ENCODE results near the gene VEPH1. TPM values are rescaled to one million over a fixed set of nuclear protein-coding genes. Genes with fewer than 3 reads are reported as not detected.

The VEPH1 gene
- total RNA-seq, 1 experiment from 2014 or later = 0.32 TPM

- no peak for DNase-seq (ENCODE audit: low spot score)
- BruUV-seq (replicated peaks) = no TSS peak
- no peaks in the 10 kb centered on the region for H3K4me1 ChIP-seq (ENCODE audit: insufficient read depth, low read length, poor library complexity, severe bottlenecking)
- H3K9me3 ChIP-seq (ENCODE audit: low read depth, low read length, poor library complexity, severe bottlenecking) = no peaks in the 10 kb centered on the region
- CTCF ChIA-PET = no interaction called here
- intact Hi-C loops (cut with micrococcal nuclease; ENCODE audit: unreplicated experiment) = no loop called here
- no peaks in the 10 kb centered on the region for H3K36me3 ChIP-seq (ENCODE audit: insufficient read depth, low read length, poor library complexity, severe bottlenecking)
- TF ChIP-seq EZH2 (IDR thresholded peaks at IDR 0.05; ENCODE audit: borderline replicate concordance, low read depth, low read length, poor library complexity, severe bottlenecking) = no peak
- no peak for TF ChIP-seq CTCF (conservative IDR thresholded peaks at IDR 0.05; ENCODE audit: low read depth, low read length)
- POLR2A ChIA-PET (ENCODE audit: low non-redundant PET) = no interaction called here
- no peak overlapping the region for H3K4me3 ChIP-seq (ENCODE audit: low read depth, low read length, poor library complexity, severe bottlenecking)
- H3K27ac ChIP-seq (ENCODE audit: low read depth, low read length, poor library complexity, severe bottlenecking) = no peak overlapping the region
- peaks cover 4% of the 10 kb centered on the region for H3K27me3 ChIP-seq (replicated peaks; ENCODE audit: insufficient read depth, low read depth, low read length, poor library complexity)
Observed at GRCh38 chr3:157388976-157389375, 114.2 kb downstream of the VEPH1 start.

DNA sequence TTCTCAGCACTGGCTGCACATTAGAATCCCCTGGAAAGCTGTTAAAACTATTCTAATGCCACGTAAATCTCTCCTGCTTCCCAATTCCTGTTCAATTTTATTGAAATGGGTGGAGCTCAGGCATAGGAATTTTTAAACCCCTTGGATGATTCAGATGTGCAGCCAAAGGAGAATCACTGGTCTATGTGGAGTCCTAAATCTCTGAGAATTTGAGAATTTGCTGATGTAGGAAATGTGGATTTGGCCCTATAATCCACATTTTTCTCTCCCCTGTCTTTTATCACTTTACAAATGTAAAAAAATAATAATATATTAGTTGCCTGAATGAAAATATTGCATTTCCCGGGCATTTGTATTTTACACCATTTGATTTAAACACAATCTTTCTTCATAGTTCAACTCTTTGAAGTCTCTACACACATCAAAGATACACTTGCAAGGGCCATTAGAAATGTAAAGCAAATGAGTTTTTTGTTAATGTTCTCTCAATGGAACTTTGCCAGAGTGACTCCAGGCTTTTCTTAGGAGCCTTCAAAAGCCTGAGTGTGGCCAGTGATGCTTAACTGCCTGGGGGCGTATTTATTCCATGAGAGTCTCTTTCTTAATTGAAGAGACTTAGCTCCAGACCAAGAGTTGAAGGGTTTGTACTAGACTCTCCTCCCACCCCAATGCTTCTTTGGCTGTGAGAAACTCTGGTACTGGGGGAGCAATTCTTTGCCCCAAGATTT, 115.3 kb downstream of the VEPH1 start:
- no peak for DNase-seq (ENCODE audit: low spot score)
- H3K27me3 ChIP-seq (replicated peaks; ENCODE audit: insufficient read depth, low read depth, low read length, poor library complexity) = no peaks in the 10 kb centered on the region
- H3K9me3 ChIP-seq (ENCODE audit: low read depth, low read length, poor library complexity, severe bottlenecking) = no peaks in the 10 kb centered on the region
- ChIA-PET CTCF (no interaction called here), POLR2A (ENCODE audit: low non-redundant PET) (no interaction called here)
- no peaks in the 10 kb centered on the region for H3K4me1 ChIP-seq (ENCODE audit: insufficient read depth, low read length, poor library complexity, severe bottlenecking)
- H3K27ac ChIP-seq (ENCODE audit: low read depth, low read length, poor library complexity, severe bottlenecking) = no peak overlapping the region
- no peak for TF ChIP-seq CTCF (conservative IDR thresholded peaks at IDR 0.05; ENCODE audit: low read depth, low read length)
- no peak for TF ChIP-seq EZH2 (IDR thresholded peaks at IDR 0.05; ENCODE audit: borderline replicate concordance, low read depth, low read length, poor library complexity, severe bottlenecking)
- no peaks in the 10 kb centered on the region for H3K36me3 ChIP-seq (ENCODE audit: insufficient read depth, low read length, poor library complexity, severe bottlenecking)
- intact Hi-C loops (cut with micrococcal nuclease; ENCODE audit: unreplicated experiment) = no loop called here
- no TSS peak for BruUV-seq (replicated peaks)
- no peak overlapping the region for H3K4me3 ChIP-seq (ENCODE audit: low read depth, low read length, poor library complexity, severe bottlenecking)

DNA sequence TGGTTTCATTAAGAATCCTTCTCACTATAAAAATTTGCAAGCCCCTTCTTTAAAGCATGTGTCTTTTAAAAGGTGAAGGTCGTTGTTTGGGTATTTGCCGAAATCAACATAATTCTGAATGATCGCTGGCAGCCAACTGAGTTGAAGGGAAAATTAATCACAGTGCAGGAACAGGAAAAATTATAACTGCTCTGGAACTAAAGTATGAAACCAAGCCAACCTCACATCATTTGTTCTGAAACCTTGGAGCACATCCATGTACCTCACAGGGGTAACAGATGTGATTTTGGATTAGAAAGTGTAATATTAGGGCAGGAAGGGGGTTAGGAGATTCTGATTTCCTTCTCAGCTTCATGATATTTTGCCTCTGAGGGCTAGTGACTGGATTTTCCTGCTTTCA, 118.7 kb downstream of the VEPH1 start:
- BruUV-seq (replicated peaks) = no TSS peak
- Histone ChIP-seq H3K4me1 (ENCODE audit: insufficient read depth, low read length, poor library complexity, severe bottlenecking) (no peaks in the 10 kb centered on the region), H3K27ac (ENCODE audit: low read depth, low read length, poor library complexity, severe bottlenecking) (no peak overlapping the region), H3K9me3 (ENCODE audit: low read depth, low read length, poor library complexity, severe bottlenecking) (no peaks in the 10 kb centered on the region), H3K36me3 (ENCODE audit: insufficient read depth, low read length, poor library complexity, severe bottlenecking) (no peaks in the 10 kb centered on the region), H3K27me3 (replicated peaks; ENCODE audit: insufficient read depth, low read depth, low read length, poor library complexity) (no peaks in the 10 kb centered on the region), H3K4me3 (ENCODE audit: low read depth, low read length, poor library complexity, severe bottlenecking) (no peak overlapping the region)
- no peak for DNase-seq (ENCODE audit: low spot score)
- TF ChIP-seq CTCF (conservative IDR thresholded peaks at IDR 0.05; ENCODE audit: low read depth, low read length) = no peak
- no peak for TF ChIP-seq EZH2 (IDR thresholded peaks at IDR 0.05; ENCODE audit: borderline replicate concordance, low read depth, low read length, poor library complexity, severe bottlenecking)
- POLR2A ChIA-PET (ENCODE audit: low non-redundant PET) = no interaction called here
- intact Hi-C loops (cut with micrococcal nuclease; ENCODE audit: unreplicated experiment) = no loop called here
- CTCF ChIA-PET = interaction anchor here (1.0 kb wide), 1 partner anchor 188 kb away, joined by 7 read pairs; no protein-coding TSS in a partner anchor

Data from A673 (cell line).